GM23338 (cell line): ENCODE measurements around the gene PVR.

Source experiments
- CREB1 ChIP-seq: fragments of 250-450 bp; sonication (Bioruptor Pico); IDR thresholded peaks from 2 replicates; pipeline ENCODE4 v1.5.0; 2020; ENCODE audit warnings: low read depth, mild to moderate bottlenecking, moderate library complexity
- EZH2 ChIP-seq: fragments of 200-600 bp; sonication (generic); IDR thresholded peaks from one replicate; pipeline ENCODE4 v1.8.0; 2017; ENCODE audit warnings: antibody characterized with exemption, mild to moderate bottlenecking, low read depth; ENCODE audit not compliant: unreplicated experiment
- EZH2phosphoT487 ChIP-seq: fragments of 200-600 bp; sonication (generic); IDR thresholded peaks from one replicate; pipeline ENCODE4 v1.8.1; 2018; ENCODE audit warnings: antibody characterized with exemption; ENCODE audit not compliant: unreplicated experiment
- JUNB ChIP-seq: IDR thresholded peaks from one replicate; pipeline ENCODE4 v1.6.1; 2016; ENCODE audit warnings: antibody characterized with exemption; ENCODE audit not compliant: unreplicated experiment
- NANOG ChIP-seq: IDR thresholded peaks from 2 replicates; pipeline ENCODE4 v1.6.1; 2016; ENCODE audit warnings: antibody characterized with exemption, borderline replicate concordance
- POLR2AphosphoS5 ChIP-seq: IDR thresholded peaks from 2 replicates; pipeline ENCODE4 v1.6.1; 2016; ENCODE audit warnings: antibody characterized with exemption, low read depth
- STAT1 ChIP-seq: IDR thresholded peaks from one replicate; pipeline ENCODE4 v1.6.1; 2016; ENCODE audit warnings: antibody characterized with exemption; ENCODE audit not compliant: unreplicated experiment
- ZNF114 ChIP-seq: fragments of 250-450 bp; sonication (Bioruptor Pico); IDR thresholded peaks from 2 replicates; pipeline ENCODE4 v1.5.0; 2020; ENCODE audit warnings: mild to moderate bottlenecking, moderate library complexity
- ZNF331 ChIP-seq: fragments of 250-450 bp; sonication (Bioruptor Pico); IDR thresholded peaks from 2 replicates; pipeline ENCODE4 v1.5.0; 2020; ENCODE audit warnings: low read depth, mild to moderate bottlenecking, moderate library complexity
- ZNF462 ChIP-seq: fragments of 250-450 bp; sonication (Bioruptor Pico); IDR thresholded peaks from 2 replicates; pipeline ENCODE4 v1.5.0; 2020; ENCODE audit warnings: mild to moderate bottlenecking, moderate library complexity
- TF ChIP-seq, protein P1 (sequence below), 2 experiments: fragments of 200-600 bp in 1 of 2; sonication (generic) in 1 of 2; conservative IDR thresholded peaks; 2 replicates each; pipeline versions ENCODE4 v1.5.1 to v1.6.1; 2016 to 2017; ENCODE audit warnings: antibody characterized with exemption in 2 of 2, low read depth in 2 of 2, mild to moderate bottlenecking in 2 of 2, moderate library complexity in 1 of 2
- TF ChIP-seq, protein P2 (sequence below): IDR thresholded peaks from one replicate; pipeline ENCODE4 v1.6.1; 2018; ENCODE audit warnings: antibody characterized with exemption; ENCODE audit not compliant: unreplicated experiment
- TF ChIP-seq, protein P3 (sequence below): IDR thresholded peaks from 2 replicates; pipeline ENCODE4 v1.6.1; 2016; ENCODE audit warnings: antibody characterized with exemption

- no peak for TF ChIP-seq ZNF331
- TF ChIP-seq POLR2AphosphoS5, result no peak
- TF ChIP-seq NANOG, result no peak
- TF ChIP-seq EZH2, result no peak
- TF ChIP-seq, protein P1, sequence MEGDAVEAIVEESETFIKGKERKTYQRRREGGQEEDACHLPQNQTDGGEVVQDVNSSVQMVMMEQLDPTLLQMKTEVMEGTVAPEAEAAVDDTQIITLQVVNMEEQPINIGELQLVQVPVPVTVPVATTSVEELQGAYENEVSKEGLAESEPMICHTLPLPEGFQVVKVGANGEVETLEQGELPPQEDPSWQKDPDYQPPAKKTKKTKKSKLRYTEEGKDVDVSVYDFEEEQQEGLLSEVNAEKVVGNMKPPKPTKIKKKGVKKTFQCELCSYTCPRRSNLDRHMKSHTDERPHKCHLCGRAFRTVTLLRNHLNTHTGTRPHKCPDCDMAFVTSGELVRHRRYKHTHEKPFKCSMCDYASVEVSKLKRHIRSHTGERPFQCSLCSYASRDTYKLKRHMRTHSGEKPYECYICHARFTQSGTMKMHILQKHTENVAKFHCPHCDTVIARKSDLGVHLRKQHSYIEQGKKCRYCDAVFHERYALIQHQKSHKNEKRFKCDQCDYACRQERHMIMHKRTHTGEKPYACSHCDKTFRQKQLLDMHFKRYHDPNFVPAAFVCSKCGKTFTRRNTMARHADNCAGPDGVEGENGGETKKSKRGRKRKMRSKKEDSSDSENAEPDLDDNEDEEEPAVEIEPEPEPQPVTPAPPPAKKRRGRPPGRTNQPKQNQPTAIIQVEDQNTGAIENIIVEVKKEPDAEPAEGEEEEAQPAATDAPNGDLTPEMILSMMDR (conservative IDR thresholded peaks at IDR 0.05; ENCODE audit: low read depth in 2 of 2), result no peak
- TF ChIP-seq EZH2phosphoT487, result no peak
- TF ChIP-seq JUNB, result no peak
- TF ChIP-seq, protein P2, sequence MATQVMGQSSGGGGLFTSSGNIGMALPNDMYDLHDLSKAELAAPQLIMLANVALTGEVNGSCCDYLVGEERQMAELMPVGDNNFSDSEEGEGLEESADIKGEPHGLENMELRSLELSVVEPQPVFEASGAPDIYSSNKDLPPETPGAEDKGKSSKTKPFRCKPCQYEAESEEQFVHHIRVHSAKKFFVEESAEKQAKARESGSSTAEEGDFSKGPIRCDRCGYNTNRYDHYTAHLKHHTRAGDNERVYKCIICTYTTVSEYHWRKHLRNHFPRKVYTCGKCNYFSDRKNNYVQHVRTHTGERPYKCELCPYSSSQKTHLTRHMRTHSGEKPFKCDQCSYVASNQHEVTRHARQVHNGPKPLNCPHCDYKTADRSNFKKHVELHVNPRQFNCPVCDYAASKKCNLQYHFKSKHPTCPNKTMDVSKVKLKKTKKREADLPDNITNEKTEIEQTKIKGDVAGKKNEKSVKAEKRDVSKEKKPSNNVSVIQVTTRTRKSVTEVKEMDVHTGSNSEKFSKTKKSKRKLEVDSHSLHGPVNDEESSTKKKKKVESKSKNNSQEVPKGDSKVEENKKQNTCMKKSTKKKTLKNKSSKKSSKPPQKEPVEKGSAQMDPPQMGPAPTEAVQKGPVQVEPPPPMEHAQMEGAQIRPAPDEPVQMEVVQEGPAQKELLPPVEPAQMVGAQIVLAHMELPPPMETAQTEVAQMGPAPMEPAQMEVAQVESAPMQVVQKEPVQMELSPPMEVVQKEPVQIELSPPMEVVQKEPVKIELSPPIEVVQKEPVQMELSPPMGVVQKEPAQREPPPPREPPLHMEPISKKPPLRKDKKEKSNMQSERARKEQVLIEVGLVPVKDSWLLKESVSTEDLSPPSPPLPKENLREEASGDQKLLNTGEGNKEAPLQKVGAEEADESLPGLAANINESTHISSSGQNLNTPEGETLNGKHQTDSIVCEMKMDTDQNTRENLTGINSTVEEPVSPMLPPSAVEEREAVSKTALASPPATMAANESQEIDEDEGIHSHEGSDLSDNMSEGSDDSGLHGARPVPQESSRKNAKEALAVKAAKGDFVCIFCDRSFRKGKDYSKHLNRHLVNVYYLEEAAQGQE, result no peak
- TF ChIP-seq CREB1 (CRISPR knock-in tag), result no peak
- TF ChIP-seq STAT1, result no peak
- TF ChIP-seq, protein P3, sequence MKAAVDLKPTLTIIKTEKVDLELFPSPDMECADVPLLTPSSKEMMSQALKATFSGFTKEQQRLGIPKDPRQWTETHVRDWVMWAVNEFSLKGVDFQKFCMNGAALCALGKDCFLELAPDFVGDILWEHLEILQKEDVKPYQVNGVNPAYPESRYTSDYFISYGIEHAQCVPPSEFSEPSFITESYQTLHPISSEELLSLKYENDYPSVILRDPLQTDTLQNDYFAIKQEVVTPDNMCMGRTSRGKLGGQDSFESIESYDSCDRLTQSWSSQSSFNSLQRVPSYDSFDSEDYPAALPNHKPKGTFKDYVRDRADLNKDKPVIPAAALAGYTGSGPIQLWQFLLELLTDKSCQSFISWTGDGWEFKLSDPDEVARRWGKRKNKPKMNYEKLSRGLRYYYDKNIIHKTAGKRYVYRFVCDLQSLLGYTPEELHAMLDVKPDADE, result no peak
- TF ChIP-seq ZNF114, result no peak
- TF ChIP-seq ZNF462, result no peak
Measured at GRCh38 chr19:44666852-44667556, 23.3 kb downstream of the PVR start.
